Measurements from ENCODE around the gene COX6B1.
"Not testable (repeated sequence)": the region's sequence is repeated elsewhere in the genome, so short reads cannot be mapped to it uniquely, and the experiment has no call there.

The COX6B1 gene

GRCh38 chr19:35648017-35648961, at the start of gene COX6B1:
TSS of gene COX6B1 (plus strand) at chr19:35648323. CDS start at chr19:35651244, 2,921 bp downstream.
- Histone ChIP-seq H3F3A (ENCODE audit: low read depth) (0 out of 2 replicates have a peak, but pooled peaks cover 2% of the 10 kb centered on the region), H3K36me3 (ENCODE audit: insufficient read depth, low read length) (no peaks in the 10 kb centered on the region), H3K9me3 (ENCODE audit: insufficient read depth, low read depth, low read length) (no peaks in the 10 kb centered on the region), H3K4me1 (ENCODE audit: insufficient read depth, low read length, poor library complexity, severe bottlenecking) (peaks cover 42% of the 10 kb centered on the region), H3K4me3 (ENCODE audit: low read length, poor library complexity, severe bottlenecking) (peak within 1 kb of the TSS; percentile 94), H3K9ac (ENCODE audit: low read depth, low read length, poor library complexity, severe bottlenecking) (peak within 1 kb of the TSS; percentile 91), H4K20me1 (ENCODE audit: insufficient read depth, low read length, poor library complexity, severe bottlenecking) (peaks cover 14% of the 10 kb centered on the region), H2AFZ (ENCODE audit: low read length) (peak within 1 kb of the TSS; percentile 72), H3K27me3 (ENCODE audit: insufficient read depth, low read length, poor library complexity, severe bottlenecking) (no peaks in the 10 kb centered on the region), H3K79me2 (ENCODE audit: insufficient read depth, low read length) (peaks cover 36% of the 10 kb centered on the region), H3K4me2 (ENCODE audit: low read depth, low read length, poor library complexity, severe bottlenecking) (peak within 1 kb of the TSS; percentile 96), H3K9me2 (replicated peaks; ENCODE audit: low read depth, low read length) (no peaks in the 10 kb centered on the region)
- no peak for TF ChIP-seq CTCF (conservative IDR thresholded peaks at IDR 0.05; ENCODE audit: low read length)
- TF ChIP-seq EZH2phosphoT487 (IDR thresholded peaks at IDR 0.05; ENCODE audit: borderline replicate concordance) = no peak

DNA sequence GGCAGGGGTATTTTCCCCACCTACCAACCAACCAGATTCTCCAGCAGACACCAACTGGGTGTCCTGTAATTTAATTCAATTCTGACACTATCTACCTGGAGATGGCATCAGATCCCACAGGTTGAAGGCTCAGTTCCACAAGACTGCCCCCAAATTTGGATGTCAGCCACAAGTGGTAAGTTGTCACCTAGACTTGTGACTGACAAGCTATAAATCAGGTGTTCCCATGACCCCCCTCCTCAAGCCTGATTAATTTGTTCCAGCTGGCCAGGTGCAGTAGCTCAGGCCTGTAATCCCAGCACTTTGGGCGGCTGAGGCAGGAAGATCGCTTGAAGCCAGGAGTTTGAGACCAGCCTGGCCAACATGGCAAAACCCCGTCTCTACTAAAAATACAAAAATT, 46.2 kb upstream of the COX6B1 start:
- Histone ChIP-seq H3K4me2 (ENCODE audit: low read depth, low read length, poor library complexity, severe bottlenecking) (no peak overlapping the region), H4K20me1 (ENCODE audit: insufficient read depth, low read length, poor library complexity, severe bottlenecking) (no peaks in the 10 kb centered on the region), H3F3A (ENCODE audit: low read depth) (no peaks in the 10 kb centered on the region), H3K4me3 (ENCODE audit: low read length, poor library complexity, severe bottlenecking) (no peak overlapping the region), H3K9me3 (ENCODE audit: insufficient read depth, low read depth, low read length) (no peaks in the 10 kb centered on the region), H3K79me2 (ENCODE audit: insufficient read depth, low read length) (no peaks in the 10 kb centered on the region), H3K36me3 (ENCODE audit: insufficient read depth, low read length) (no peaks in the 10 kb centered on the region), H3K4me1 (ENCODE audit: insufficient read depth, low read length, poor library complexity, severe bottlenecking) (no peaks in the 10 kb centered on the region), H2AFZ (ENCODE audit: low read length) (no peak overlapping the region), H3K9ac (ENCODE audit: low read depth, low read length, poor library complexity, severe bottlenecking) (no peak overlapping the region), H3K9me2 (replicated peaks; ENCODE audit: low read depth, low read length) (no peaks in the 10 kb centered on the region), H3K27me3 (ENCODE audit: insufficient read depth, low read length, poor library complexity, severe bottlenecking) (no peaks in the 10 kb centered on the region)
- TF ChIP-seq EZH2phosphoT487 (IDR thresholded peaks at IDR 0.05; ENCODE audit: borderline replicate concordance) = no peak
- no peak for TF ChIP-seq CTCF (conservative IDR thresholded peaks at IDR 0.05; ENCODE audit: low read length)

DNA sequence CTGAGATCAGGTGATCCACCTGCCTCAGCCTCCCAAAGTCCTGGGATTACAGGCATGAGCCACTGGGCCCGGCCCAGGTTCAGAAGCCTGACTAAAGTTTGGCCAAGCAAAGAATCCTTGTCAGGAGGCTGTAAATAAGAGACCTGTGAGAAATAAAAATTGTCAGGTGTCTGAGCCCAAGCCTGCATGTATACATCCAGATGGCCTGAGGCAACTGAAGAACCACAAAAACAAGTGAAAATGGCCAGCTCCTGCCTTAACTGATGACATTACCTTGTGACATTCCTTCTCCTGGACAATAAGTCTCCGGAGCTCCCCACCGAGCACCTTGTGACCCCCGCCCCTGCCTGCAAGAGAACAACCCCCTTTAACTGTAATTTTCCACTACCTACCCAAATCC, 43.7 kb upstream of the COX6B1 start:
- H2AFZ ChIP-seq (ENCODE audit: low read length) = not testable (repeated sequence)

DNA sequence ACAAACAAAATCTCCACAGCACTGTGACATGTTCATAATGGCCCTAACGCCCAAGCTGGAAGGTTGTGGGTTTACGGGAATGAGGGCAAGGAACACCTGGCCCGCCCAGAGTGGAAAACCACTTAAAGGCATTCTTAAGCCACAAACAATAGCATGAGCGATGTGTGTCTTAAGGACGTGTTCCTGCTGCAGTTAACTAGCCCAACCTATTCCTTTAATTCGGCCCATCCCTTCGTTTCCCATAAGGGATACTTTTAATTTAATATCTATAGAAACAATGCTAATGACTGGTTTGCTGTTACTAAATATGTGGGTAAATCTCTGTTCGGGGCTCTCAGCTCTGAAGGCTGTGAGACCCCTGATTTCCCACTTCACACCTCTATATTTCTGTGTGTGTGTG, 41.0 kb upstream of the COX6B1 start:
- H2AFZ ChIP-seq (ENCODE audit: low read length); H3K4me3 ChIP-seq (ENCODE audit: low read length, poor library complexity, severe bottlenecking); H3K27me3 ChIP-seq (ENCODE audit: insufficient read depth, low read length, poor library complexity, severe bottlenecking); H3K4me1 ChIP-seq (ENCODE audit: insufficient read depth, low read length, poor library complexity, severe bottlenecking); H3K36me3 ChIP-seq (ENCODE audit: insufficient read depth, low read length); H4K20me1 ChIP-seq (ENCODE audit: insufficient read depth, low read length, poor library complexity, severe bottlenecking); H3K9ac ChIP-seq (ENCODE audit: low read depth, low read length, poor library complexity, severe bottlenecking); H3K9me3 ChIP-seq (ENCODE audit: insufficient read depth, low read depth, low read length); H3F3A ChIP-seq (ENCODE audit: low read depth); H3K9me2 ChIP-seq (replicated peaks; ENCODE audit: low read depth, low read length); H3K4me2 ChIP-seq (ENCODE audit: low read depth, low read length, poor library complexity, severe bottlenecking); H3K79me2 ChIP-seq (ENCODE audit: insufficient read depth, low read length): not testable (repeated sequence)

More for the DNA sequence above, 43.7 kb upstream of the COX6B1 start:
- H3K9me3 ChIP-seq (ENCODE audit: insufficient read depth, low read depth, low read length); H3K9ac ChIP-seq (ENCODE audit: low read depth, low read length, poor library complexity, severe bottlenecking); H3K4me2 ChIP-seq (ENCODE audit: low read depth, low read length, poor library complexity, severe bottlenecking); H3K27me3 ChIP-seq (ENCODE audit: insufficient read depth, low read length, poor library complexity, severe bottlenecking); H3K36me3 ChIP-seq (ENCODE audit: insufficient read depth, low read length); H3K4me1 ChIP-seq (ENCODE audit: insufficient read depth, low read length, poor library complexity, severe bottlenecking); H3K79me2 ChIP-seq (ENCODE audit: insufficient read depth, low read length); H3F3A ChIP-seq (ENCODE audit: low read depth); H3K9me2 ChIP-seq (replicated peaks; ENCODE audit: low read depth, low read length); H4K20me1 ChIP-seq (ENCODE audit: insufficient read depth, low read length, poor library complexity, severe bottlenecking); H3K4me3 ChIP-seq (ENCODE audit: low read length, poor library complexity, severe bottlenecking): not testable (repeated sequence)
